DMS53 (cell line): Measurements from ENCODE around the gene SAFB.

ENCODE experiments used
- DNase-seq: peaks from one replicate; lab custom pipeline; 2025; lab: John Stamatoyannopoulos, UW

Gene SAFB

DNA sequence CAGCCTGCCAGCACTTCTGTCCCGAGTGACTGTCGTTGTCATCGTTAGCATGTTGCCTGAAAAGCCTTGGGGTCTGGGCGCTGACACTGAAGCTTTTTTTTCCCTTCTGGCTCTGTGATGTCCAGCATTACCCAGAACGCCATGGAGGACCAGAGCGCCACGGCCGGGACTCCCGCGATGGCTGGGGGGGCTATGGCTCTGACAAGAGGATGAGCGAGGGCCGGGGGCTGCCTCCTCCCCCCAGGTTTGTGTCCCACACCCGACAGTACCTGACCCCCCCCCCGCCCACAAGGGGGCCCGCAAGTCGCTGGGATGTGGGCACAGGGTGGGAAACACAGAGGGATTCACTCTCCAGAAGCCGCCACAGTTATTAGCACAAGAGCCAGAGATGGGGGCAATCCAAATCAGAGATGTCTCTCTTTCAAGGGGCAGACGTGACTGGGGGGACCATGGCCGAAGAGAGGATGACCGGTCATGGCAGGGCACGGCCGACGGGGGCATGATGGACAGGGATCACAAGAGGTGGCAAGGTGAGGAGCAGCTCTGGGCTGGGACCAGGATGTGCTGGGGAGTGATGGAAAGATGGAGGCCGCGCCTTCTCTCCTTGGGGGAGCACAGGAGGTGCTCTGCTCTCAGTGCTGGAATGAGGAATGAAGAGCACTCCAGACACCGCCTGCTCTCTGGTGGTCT is 44.2 kb downstream of the SAFB start:
- DNase-seq: no peak

DNA sequence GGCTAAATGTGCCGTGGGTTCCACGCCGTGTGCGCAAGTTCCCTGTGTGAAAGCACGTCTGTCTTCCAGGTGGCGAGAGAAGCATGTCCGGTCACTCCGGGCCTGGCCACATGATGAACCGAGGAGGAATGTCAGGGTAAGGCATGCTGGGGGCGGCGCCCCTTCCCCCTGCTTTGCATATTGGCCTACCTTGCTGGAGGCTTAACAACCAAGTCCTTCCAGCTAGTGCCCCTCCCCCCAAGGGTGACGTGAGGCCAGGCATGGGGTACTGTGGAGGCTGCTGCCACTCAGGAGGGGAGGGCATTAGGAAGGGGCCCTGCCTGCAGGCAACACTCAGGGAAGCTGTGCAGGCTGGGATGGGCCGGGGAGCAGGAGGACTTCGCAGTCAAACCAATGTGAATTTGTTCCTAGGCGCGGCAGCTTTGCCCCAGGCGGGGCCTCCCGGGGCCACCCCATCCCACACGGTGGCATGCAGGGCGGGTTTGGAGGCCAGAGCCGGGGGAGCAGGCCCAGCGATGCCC is 44.9 kb downstream of the SAFB start:
- no peak for DNase-seq

DNA sequence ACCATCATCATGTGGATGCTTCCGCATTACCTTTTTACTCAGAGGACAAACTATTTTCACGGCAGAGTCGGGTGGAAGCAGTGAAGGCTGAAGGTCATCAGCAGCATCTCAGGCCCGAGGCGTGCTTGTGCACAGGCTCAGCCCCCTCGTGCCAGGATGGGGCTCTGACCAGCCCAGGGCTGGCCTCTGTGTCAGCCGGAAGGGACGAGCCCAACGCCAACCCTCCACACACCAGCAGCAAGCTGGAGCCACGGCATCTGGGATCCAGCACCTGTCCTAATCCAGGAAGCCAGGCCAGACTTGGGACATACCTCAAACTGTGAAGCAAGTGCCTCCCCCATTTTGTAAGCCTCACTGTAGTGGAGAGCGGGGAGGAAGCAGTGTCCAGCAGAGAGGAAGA is 46.3 kb downstream of the SAFB start:
- no peak for DNase-seq

DNA sequence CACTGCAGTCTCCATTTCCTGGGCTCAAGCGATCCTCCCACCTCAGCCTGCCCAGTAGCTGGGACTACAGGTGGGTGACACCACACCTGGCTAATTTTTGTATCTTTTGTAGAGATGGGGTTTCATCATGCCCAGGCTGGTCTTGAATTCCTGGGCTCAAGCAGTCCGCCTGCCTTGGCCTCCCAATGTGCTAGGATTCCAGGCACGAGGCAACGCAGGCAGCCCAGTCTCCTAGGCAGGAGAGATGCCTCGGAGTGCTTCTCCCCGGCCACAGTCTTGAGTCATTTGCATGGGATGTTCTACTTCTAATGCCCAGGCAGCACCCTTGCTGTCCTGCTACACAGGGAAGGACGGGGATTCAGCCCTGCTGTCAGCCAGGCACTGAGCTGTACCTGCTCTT is 48.7 kb downstream of the SAFB start:
- no peak for DNase-seq

DNA sequence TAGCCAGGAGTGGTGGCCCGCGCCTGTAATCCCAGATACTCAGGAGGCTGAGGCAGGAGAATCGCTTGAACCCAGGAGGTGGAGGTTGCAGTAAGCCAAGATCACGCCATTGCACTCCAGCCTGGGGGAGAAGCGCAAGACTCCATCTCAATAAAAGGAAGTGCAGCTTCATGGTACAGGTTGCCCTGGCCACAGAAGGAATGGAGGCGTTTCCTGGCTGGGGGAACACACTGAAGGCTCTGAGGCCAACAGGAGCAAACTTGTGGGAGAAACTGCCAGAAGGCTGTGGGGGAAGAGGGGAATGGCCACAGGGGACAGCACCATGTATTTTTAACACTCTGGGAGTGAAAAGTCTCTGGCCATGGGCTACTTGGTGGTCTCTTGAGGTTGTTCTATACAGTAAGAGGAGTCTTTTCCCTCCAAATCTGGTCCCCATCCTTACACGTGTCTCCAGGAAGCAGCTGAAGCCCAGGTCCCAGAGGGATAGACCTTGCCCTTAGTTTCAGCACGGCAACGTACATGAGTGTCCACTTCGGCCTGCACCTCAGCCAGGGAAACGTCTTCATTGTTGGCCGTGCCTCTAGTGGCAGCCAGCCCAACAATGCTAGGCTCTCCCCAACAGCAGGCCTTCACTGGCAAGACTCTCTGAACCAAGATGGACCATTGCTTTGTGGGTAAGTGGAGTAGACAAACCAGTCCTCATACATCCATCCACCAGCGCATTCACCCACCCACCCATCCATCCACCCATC is 50.0 kb downstream of the SAFB start:
- no peak for DNase-seq

DNA sequence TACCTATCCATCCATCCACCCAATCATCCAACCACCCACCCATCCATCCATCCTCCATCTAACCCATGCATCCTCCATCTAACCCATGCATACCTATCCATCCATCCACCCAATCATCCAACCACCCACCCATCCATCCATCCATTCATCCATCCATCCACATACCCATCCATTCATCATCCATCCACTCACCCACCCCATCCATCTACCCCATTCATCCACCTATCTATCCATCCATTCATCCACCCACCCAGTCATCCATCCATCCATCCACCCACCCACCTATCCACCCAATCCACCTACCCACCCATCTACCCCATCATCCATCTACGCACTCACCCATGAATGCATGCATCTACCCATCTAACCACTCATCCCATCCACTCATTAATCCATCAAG is 50.9 kb downstream of the SAFB start:
- no peak for DNase-seq

DNA sequence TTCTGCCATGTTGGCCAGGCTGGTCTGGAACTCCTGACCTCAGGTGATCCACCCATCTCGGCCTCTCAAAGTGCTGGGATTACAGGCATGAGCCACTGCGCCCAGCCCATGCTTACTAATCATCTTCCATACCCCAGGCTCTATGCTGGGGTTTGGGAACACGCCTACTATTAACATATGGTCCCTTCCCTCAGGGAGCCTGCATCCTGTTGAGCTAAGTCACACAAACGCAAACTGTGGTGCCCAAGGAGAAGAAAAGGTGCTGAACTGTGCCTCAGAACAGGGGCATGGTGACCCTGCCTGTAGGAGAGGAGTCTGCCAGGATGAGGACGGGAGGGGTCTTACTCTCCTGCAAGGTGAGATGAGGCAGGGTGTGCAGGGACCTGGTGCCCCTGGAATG is 51.8 kb downstream of the SAFB start:
- DNase-seq: no peak

DNA sequence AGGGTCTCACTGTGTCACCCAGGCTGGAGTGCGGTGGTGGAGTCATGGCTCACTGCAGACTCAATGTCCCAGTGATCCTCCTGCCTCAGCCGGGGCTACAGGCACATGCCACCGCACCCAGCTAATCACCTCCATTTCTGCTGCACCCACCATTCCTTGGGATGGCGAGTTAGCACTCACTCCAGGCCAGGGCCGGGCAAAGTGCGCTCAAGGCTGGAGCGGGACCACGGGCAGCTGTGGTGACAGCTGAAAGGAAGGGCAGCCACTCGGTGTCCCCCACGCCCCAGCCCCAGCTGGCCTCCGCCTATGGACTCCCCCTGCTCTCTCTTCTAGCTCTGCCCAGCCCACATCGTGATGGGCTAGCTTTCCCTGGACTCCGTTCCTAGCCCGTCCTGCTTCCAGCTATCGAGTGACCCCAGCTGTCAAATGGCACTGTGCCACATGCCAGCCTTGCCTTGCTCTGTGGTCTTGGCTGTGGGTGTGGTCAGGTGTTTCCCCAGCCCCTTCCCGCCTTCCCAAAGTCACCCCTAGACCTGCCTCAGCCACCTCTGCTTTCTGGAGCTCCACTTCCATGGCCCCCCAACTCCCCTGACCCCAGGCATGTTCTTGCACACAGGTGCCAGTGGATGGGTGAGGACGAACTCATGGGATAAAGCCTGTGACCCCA is 53.4 kb downstream of the SAFB start:
- DNase-seq: no peak

DNA sequence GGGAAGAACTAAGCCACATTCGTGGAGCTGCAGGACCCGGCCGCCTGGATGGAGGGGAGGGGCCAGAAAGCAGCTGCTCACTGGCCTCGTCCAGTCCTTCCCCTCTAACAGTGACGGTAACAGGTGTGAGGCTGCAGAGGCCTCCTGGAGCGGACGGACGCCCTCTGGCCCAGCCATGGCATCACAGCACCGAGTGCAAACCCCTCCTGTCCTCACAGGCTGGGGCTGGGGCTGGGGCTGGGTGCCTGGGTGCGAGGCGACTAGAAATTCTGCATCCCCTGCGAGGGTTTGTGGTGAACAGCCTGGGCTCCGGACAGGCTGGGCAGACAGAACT is 53.9 kb downstream of the SAFB start:
- DNase-seq: peak; percentile 40

DNA sequence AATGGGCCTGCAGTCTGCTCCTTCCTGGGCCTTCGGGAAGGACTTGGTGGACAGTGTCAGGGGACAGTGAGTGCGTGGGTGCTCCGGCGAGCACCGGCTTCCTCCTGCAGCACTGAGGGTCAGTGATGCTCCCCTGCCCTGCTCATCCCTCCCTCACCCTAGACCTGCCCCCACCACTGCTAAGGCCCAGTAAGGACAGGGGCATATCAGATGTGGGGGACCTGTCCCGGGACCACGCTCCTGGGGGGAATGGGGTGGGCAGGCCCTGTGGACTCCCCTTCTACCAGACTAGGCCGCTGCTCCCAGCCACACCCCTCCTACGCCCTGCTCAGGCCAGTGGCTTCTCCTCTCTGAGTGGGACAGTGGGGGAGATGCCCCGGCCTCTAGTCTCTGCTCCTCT is 54.3 kb downstream of the SAFB start:
- no peak for DNase-seq

DNA sequence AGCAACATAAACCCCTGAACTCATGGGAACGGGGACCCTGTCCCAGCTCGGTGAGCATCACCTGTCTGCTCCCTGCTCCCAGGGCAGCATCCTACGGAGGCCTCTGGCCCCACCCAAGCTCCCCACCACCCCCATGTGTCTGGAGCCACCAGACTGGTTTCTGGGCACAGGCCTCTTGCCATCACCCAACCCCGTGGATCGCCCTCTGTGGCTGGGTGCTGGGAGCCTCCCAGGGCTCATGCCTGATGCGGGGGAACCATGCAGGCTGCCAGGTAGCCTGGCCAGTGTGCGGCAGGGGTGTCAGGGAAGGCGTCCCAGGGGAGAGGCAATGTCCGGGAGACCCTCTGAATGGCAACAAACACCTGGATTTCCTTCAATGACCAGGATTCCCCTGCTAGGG is 54.7 kb downstream of the SAFB start:
- no peak for DNase-seq

DNA sequence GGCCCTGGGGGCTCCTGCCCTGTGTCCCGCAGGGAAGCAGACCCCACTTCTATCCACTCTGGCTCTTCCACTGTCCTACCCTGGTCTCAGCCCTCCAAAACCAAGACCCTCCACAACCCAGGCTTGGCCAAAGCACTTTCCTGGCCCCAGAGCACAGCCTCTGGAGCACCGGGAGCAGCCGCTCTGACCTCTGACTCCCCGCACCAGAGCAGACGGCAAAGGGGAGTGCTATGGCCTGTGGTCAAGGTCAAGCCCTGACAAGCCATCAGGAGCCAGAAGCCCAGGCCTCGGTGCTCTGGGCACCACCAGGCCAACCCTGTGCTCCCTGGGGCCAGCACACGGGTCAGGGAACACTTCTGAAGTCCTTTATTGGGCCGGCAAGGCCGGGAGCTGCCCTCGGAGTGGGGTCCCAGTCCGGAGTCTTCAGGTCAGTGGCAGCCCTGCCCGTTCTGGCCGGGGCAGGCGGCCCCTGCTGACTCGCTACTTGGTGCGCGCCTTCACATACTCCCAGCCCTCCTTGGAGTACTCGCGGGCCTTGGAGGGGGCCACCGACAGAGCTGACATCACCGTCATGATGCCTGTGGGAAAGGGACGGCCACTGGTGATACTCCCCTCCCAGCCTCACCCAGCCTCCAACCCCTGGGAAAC is 55.3 kb downstream of the SAFB start:
- DNase-seq: no peak

DNA sequence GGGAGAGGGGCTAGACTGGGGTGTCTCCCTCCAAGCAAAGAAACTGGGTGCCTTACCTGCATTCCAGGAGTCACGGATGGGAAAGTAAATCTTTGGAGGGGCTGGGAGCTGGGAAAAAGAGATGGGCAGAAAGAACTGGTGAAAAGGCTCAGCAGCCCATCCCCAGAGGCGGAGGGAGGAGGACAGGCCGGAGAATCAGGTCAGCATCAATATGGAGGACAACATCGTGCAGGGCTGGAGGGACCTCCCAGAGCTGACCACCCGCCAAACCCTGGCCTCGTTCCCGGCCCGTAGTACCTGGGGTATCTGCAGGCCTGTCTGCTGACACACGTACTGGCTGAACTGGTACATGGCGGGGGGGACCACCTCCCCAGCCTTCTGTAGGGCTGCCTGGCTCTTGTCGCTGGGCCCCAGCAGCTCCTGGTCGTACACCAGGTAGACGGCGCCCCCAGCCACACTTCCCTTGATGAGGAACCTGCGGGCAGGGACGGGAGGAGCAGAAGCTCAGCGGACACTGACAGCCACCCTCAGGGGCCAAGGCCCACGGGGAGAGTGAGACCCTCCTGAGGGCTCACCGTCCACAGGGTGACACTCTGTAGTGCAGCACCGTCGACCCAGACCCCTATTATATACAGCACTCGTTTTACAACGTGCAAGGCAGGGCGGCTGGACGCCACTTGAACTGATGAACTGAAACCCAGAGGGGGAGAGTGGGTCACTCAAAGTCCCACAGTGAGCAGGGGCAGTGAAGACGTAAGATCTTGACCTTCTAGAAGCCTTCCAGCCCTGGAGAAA is 56.6 kb downstream of the SAFB start:
- no peak for DNase-seq

DNA sequence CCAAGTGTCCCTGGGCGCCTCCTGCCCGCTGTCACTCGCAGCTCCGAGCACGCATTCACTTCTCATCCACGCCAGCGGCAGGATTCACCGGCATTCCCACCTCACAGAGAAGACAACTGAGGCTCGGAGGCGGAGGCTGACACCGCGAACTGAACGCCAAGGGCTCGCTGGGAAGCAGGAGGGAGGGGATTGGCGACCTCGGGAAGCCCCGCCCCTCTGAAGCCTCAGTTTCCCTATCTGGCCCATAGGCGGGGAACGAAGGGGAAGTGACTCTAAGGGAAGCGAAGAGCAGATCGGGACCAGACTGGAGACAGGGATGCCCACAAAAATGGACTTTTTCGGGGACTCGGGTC is 57.2 kb downstream of the SAFB start:
- peak; percentile 50 for DNase-seq

DNA sequence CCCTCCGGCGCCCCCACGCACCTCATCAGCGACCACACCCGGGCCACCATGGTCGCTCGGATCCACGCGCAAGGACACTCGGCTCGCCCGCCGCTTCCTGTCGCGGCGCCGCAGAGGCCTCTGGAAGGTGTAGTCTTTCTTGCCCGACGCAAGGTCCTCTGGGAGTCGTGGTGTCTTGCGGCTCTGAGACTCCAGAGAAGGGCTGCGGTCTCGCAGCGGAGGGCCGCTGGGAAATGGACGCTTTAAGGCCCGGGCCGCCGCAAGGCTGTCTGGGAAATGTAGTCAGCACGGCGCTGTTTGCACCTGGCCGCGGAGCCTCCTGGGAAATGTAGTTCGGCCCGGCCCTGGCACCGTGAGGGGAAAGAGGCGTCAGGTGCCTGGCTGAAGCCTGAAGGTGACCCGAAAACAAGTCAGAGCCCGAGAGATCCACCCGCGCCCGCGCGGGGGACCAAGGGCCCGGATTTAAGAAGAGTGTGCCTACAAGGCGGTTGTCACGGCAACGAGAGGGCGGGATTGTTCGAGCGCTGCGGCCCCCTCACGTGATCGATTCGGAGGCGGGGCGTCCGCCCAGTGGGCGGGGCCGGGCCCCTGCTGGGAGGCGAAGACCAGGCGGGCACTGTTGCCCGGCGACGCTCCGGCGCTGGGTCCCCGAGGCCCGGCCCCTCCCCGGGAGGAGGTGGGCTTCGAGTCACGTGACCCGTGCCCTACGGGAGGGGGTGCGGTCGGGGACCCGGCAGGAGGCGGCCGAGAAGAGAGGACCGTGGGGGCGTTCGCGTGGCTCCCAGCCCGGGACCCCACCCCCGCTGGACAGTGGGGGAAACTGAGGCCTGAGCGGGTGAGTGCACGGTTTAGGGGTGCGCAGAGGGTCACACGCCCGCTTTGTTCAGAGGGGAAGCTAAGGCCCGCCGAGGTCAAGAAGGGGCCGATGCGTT is 57.8 kb downstream of the SAFB start, which contains the start of the genes HSD11B1L and MICOS13:
HSD11B1L (plus strand) TSS at position 591 of the 932 bp plus-strand sequence. CDS start 3,806 bp downstream, outside the sequence.
MICOS13 (minus strand) TSS at position 80 of the 932 bp plus-strand sequence; CDS start at position 50, 30 bp downstream.
- peak; percentile 98 for DNase-seq

DNA sequence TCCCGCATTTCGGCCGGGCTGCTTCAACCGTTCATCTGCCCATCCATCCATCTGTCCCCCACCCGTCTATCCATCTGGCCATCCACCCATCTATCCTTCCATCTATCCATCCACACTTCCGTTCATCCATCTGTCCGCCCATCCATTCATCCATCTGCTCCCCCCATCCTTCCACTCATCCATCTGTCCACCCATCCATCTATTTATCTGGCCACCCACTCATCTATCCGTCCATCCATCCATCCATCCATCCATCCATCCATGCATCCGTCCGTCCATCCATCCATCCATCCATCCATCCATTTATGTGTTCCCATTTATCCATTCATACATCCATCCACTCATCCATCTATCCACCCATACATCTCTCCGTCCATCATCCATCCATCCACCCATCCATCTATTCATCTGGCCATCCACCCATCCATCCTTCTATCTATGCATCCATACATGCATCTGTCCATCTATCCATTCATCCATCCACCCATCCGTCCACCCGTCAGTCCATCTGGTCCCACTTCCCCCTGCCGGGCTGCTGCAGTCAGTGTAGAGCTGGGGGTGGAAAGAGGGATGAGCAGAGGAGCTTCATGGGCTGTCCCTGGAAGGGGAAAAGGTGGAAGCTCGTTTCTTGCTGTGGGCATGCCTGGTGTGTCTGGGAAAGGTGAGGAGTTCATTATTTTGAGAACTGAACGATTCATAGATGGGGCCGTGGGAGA is 58.7 kb downstream of the SAFB start:
- no peak for DNase-seq

DNA sequence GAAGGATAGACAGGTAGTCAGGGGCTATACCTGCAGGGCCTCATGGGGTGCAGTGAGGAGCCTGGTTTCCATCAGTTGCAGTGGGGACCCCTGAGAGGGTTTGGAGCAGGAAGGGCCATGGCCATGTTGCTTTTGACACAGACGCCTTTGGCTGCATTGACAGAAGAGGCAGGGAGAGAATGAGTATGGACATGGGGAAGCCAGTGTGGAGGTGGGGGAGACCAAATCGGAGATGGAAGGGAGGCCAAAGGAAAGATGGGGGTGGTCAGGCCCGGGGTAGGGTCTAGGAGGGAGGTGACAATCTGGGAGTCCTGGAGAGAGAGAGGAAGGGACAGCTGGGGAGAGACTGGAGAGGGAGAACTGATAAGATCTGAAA is 59.2 kb downstream of the SAFB start:
- no peak for DNase-seq

DNA sequence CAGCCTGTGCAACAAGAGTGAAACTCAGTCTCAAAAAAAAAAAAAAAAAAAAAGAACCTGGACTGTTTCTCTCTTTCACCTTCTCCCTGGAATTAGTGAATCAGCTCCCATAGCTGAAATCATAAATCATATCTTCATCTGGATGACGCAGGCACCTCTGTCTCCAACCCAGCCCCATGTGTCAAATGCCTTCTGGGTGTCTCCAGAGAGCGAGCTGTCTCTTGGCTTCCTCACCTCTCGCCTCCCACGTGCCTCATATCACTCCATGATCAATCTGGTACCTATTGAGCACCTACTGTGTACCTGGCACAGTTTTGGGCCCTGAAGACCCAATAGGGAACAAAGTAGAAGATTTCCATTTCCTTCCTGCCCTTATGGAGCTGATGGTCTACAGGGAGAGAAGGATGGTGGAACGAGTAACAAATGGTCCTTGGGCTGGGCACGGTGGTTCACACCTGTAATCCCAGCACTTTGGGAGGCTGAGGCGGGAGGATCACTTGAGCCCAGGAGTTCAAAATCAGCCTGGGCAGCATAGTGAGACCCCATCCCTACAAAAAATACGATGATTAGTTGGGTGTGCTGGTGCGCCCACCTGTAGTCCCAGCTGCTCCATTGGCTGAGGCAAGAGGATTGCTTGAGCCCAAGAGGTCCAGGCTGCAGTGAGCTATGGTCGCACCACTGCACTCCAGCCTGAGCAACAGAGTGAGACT is 60.4 kb downstream of the SAFB start:
- no peak for DNase-seq
